ENCODE results near the gene SH3GLB2.
A peak's percentile ranks its signal among the peaks of the same experiment; 100 is the strongest.

Gene SH3GLB2

GRCh38 chr9:129007766-129008468 is 20.2 kb downstream of the SH3GLB2 start:
- Histone ChIP-seq H3K14ac (ENCODE audit: low read length) (no peak overlapping the region), H2BK5ac (ENCODE audit: low read length) (no peak overlapping the region), H3K4me3 (ENCODE audit: low read length in 2 of 2) (no peak overlapping the region), H2BK12ac (ENCODE audit: low read length) (no peak overlapping the region), H2BK120ac (ENCODE audit: low read depth, low read length) (no peak overlapping the region), H3K18ac (ENCODE audit: low read length) (no peak overlapping the region), H2AK5ac (ENCODE audit: low read depth, low read length) (no peak overlapping the region), H3K4ac (ENCODE audit: low read length) (no peak overlapping the region), H3K4me1 (ENCODE audit: control insufficient read depth in 2 of 2, insufficient read depth in 1 of 2, low read depth in 1 of 2, low read length in 2 of 2) (peaks cover 1 to 5% of the 10 kb centered on the region in 2 donors), H3K27ac (replicated peaks; ENCODE audit: low read length) (no peak overlapping the region), H3K36me3 (replicated peaks in 1 of 2; ENCODE audit: control insufficient read depth in 2 of 2, insufficient read depth in 2 of 2, low read length in 2 of 2) (peaks cover 53 to 91% of the 10 kb centered on the region in 2 donors), H3K27me3 (ENCODE audit: control insufficient read depth in 3 of 3, insufficient read depth in 3 of 3, low read depth in 1 of 3, low read length in 3 of 3) (no peaks in the 10 kb centered on the region), H3K4me2 (ENCODE audit: insufficient read depth, low read length, poor library complexity, severe bottlenecking) (no peak overlapping the region), H3K23ac (ENCODE audit: low read depth, low read length, poor library complexity) (peak overlapping the region; percentile 11), H4K8ac (ENCODE audit: low read depth, low read length) (peak overlapping the region; percentile 43), H3K79me1 (ENCODE audit: low read depth, low read length) (peaks cover 8% of the 10 kb centered on the region), H3K9me3 (replicated peaks in 1 of 2; ENCODE audit: control insufficient read depth in 2 of 2, insufficient read depth in 1 of 2, low read depth in 1 of 2, low read length in 2 of 2) (no peaks in the 10 kb centered on the region), H3K9ac (ENCODE audit: low read depth, low read length, poor library complexity) (no peak overlapping the region), H2AFZ (ENCODE audit: low read length) (no peak overlapping the region), H4K91ac (ENCODE audit: low read depth, low read length, poor library complexity) (no peak overlapping the region), H2BK15ac (ENCODE audit: low read length) (no peak overlapping the region)
- no CpG with 5 or more reads among the region's 18 CpGs for WGBS, 2 donors (ENCODE audit: extremely low coverage in 2 of 2, insufficient read length in 2 of 2, insufficient replicate concordance in 1 of 2)
- DNase-seq (ENCODE audit: low spot score): no peak

- WGBS, 2 donors (ENCODE audit: extremely low coverage in 2 of 2, insufficient read length in 2 of 2, insufficient replicate concordance in 1 of 2): no CpG with 5 or more reads among the region's 14 CpGs
- Histone ChIP-seq H3K4me3 (ENCODE audit: low read length in 2 of 2) (no peak overlapping the region), H4K8ac (ENCODE audit: low read depth, low read length) (no peak overlapping the region), H2BK5ac (ENCODE audit: low read length) (no peak overlapping the region), H3K27me3 (ENCODE audit: control insufficient read depth in 3 of 3, insufficient read depth in 3 of 3, low read depth in 1 of 3, low read length in 3 of 3) (no peaks in the 10 kb centered on the region), H3K23ac (ENCODE audit: low read depth, low read length, poor library complexity) (peak overlapping the region; percentile 11), H3K79me1 (ENCODE audit: low read depth, low read length) (peaks cover 8% of the 10 kb centered on the region), H3K14ac (ENCODE audit: low read length) (no peak overlapping the region), H4K91ac (ENCODE audit: low read depth, low read length, poor library complexity) (no peak overlapping the region), H2AK5ac (ENCODE audit: low read depth, low read length) (no peak overlapping the region), H3K4ac (ENCODE audit: low read length) (no peak overlapping the region), H2BK120ac (ENCODE audit: low read depth, low read length) (no peak overlapping the region), H3K27ac (replicated peaks; ENCODE audit: low read length) (no peak overlapping the region), H3K4me1 (ENCODE audit: control insufficient read depth in 2 of 2, insufficient read depth in 1 of 2, low read depth in 1 of 2, low read length in 2 of 2) (peaks cover under 1 to 5% of the 10 kb centered on the region in 2 donors), H2AFZ (ENCODE audit: low read length) (no peak overlapping the region), H2BK12ac (ENCODE audit: low read length) (no peak overlapping the region), H2BK15ac (ENCODE audit: low read length) (no peak overlapping the region), H3K9me3 (replicated peaks in 1 of 2; ENCODE audit: control insufficient read depth in 2 of 2, insufficient read depth in 1 of 2, low read depth in 1 of 2, low read length in 2 of 2) (no peaks in the 10 kb centered on the region), H3K9ac (ENCODE audit: low read depth, low read length, poor library complexity) (no peak overlapping the region), H3K4me2 (ENCODE audit: insufficient read depth, low read length, poor library complexity, severe bottlenecking) (no peak overlapping the region), H3K18ac (ENCODE audit: low read length) (no peak overlapping the region), H3K36me3 (replicated peaks in 1 of 2; ENCODE audit: control insufficient read depth in 2 of 2, insufficient read depth in 2 of 2, low read length in 2 of 2) (peaks cover 56 to 91% of the 10 kb centered on the region in 2 donors)
- DNase-seq (ENCODE audit: low spot score): no peak
Measured at GRCh38 chr9:129007035-129007765, 20.9 kb downstream of the SH3GLB2 start.

GRCh38 chr9:129006328-129007034 is 21.6 kb downstream of the SH3GLB2 start:
- no CpG with 5 or more reads among the region's 21 CpGs for WGBS, 2 donors (ENCODE audit: extremely low coverage in 2 of 2, insufficient read length in 2 of 2, insufficient replicate concordance in 1 of 2)

More at GRCh38 chr9:129006328-129007034, 21.6 kb downstream of the SH3GLB2 start:
- no peak overlapping the region for H3K4ac ChIP-seq (ENCODE audit: low read length)
- no peak overlapping the region for H2BK12ac ChIP-seq (ENCODE audit: low read length)
- peak overlapping the region; percentile 89 for H3K14ac ChIP-seq (ENCODE audit: low read length)
- peak overlapping the region; percentile 57 for H3K18ac ChIP-seq (ENCODE audit: low read length)
- no peak overlapping the region for H3K4me2 ChIP-seq (ENCODE audit: insufficient read depth, low read length, poor library complexity, severe bottlenecking)
- peak; percentile 52 for DNase-seq (ENCODE audit: low spot score)
- peak overlapping the region; percentile 65 for H4K8ac ChIP-seq (ENCODE audit: low read depth, low read length)
- H2BK5ac ChIP-seq (ENCODE audit: low read length): peak overlapping the region; percentile 75
- no peak overlapping the region for H2BK15ac ChIP-seq (ENCODE audit: low read length)
- H3K27ac ChIP-seq (replicated peaks; ENCODE audit: low read length): peak overlapping the region; percentile 43
- H3K4me3 ChIP-seq (ENCODE audit: low read length in 2 of 2): no peak overlapping the region
- H2AFZ ChIP-seq (ENCODE audit: low read length): no peak overlapping the region
- no peak overlapping the region for H4K91ac ChIP-seq (ENCODE audit: low read depth, low read length, poor library complexity)
- H3K79me1 ChIP-seq (ENCODE audit: low read depth, low read length): peaks cover 6% of the 10 kb centered on the region
- H3K36me3 ChIP-seq (replicated peaks in 1 of 2; ENCODE audit: control insufficient read depth in 2 of 2, insufficient read depth in 2 of 2, low read length in 2 of 2): peaks cover 59 to 92% of the 10 kb centered on the region in 2 donors
- peak overlapping the region; percentile 80 for H3K23ac ChIP-seq (ENCODE audit: low read depth, low read length, poor library complexity)
- H3K9me3 ChIP-seq (replicated peaks in 1 of 2; ENCODE audit: control insufficient read depth in 2 of 2, insufficient read depth in 1 of 2, low read depth in 1 of 2, low read length in 2 of 2): peaks cover 0 to 1% of the 10 kb centered on the region in 2 donors
- H3K4me1 ChIP-seq (ENCODE audit: control insufficient read depth in 2 of 2, insufficient read depth in 1 of 2, low read depth in 1 of 2, low read length in 2 of 2): peaks cover 0 to under 1% of the 10 kb centered on the region in 2 donors
- peak overlapping the region; percentile 70 for H2AK5ac ChIP-seq (ENCODE audit: low read depth, low read length)
- H2BK120ac ChIP-seq (ENCODE audit: low read depth, low read length): no peak overlapping the region
- peak overlapping the region; percentile 70 for H3K9ac ChIP-seq (ENCODE audit: low read depth, low read length, poor library complexity)
- no peaks in the 10 kb centered on the region for H3K27me3 ChIP-seq (ENCODE audit: control insufficient read depth in 3 of 3, insufficient read depth in 3 of 3, low read depth in 1 of 3, low read length in 3 of 3)

Measured in neuronal stem cell (in vitro differentiated cells).